HG02938 (cell line): ENCODE data around the gene RAB3B.
"Not testable (repeated sequence)": the region's sequence is repeated elsewhere in the genome, so short reads cannot be mapped to it uniquely, and the experiment has no call there.

Experiments used
- ATAC-seq: cut with Tn5 transposase; IDR thresholded peaks from one replicate; pipeline ENCODE4 v1.9.1; 2021; ENCODE audit warnings: mild to moderate bottlenecking, moderate library complexity; ENCODE audit not compliant: unreplicated experiment

The RAB3B gene

DNA sequence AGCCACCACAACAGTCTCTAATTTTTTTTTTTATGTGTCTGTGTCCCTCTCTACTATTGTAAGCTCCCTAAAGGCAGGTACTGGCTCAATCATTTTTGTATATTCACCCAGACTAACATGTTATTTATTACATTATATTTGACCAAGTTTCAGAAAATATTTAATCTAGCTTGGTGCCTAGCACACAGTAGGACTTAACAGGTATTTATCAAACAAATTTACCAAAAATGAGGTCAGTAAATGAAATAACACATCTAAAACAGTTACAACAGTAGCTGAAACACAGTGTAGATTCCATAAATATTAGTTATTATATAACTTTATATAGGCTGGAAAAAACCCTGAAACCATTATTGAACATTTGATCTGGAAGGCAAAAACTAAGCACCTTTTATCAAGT, 114.7 kb downstream of the RAB3B start:
- no peak for ATAC-seq

GRCh38 chr1:51875291-51875772, 115.2 kb downstream of the RAB3B start:
- no peak for ATAC-seq

- not testable (repeated sequence) for ATAC-seq
Observed at GRCh38 chr1:51873270-51873669, 117.2 kb downstream of the RAB3B start.

DNA sequence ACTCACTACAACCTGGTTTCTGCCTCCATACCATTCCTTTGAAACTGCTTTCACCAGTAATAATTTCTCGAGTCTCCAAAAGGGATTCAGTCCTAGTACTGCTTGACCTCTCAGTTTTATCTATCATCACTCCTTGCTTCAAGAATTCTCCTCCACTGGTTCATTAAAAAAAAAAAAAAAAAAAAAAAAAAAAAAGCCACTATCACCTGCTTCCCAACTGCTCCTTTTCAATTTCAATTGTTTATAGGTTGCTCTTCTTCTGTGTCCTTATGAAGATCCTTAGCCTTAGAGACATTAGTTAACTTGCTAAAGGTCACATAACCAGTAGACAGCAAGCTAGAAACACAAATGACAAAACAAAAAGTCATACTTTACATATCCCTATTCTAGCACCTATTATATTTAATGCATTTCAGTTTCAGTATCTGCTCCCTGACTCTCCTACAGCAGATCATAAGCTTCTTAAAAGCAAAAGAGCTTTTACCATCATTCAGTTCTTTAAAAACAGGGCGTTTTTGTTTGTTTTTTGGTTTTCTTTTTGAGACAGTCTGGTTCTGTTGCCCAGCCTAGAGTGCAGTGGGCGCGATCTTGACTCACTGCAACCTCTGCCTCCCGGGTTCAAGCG, 119.0 kb downstream of the RAB3B start:
- no peak for ATAC-seq

DNA sequence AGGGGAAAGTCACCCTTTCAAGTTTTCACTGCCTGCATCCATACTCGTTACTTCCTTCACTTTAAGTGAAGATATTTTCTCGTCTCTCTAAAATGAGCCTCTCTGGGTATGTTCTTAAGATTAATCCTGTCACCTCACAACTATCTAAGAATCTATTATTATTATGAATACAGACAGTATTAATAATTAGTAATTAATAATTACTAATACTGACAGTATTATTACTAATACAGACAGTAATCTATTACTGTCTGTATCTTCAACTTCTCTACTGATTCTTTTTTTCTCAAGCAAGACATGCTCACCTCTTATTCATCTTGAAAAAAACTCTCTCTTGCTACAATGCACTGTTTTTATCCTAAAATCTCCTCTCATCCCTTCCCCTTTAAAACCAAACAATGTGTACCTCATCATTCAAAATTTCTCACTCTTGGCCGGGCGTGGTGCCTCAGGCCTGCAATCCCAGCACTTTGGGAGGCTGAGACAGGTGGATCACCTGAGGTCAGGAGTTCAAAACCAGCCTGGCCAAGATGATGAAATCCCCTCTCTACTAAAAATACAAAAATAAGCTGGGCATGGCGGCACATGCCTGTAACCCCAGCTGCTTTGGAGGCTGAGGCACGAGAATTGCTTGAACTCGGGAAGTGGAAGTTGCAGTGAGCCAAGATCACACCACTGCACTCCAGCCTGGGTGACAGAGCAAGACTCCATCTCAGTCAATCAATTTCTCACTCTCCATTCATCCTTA, 119.7 kb downstream of the RAB3B start:
- no peak for ATAC-seq

DNA sequence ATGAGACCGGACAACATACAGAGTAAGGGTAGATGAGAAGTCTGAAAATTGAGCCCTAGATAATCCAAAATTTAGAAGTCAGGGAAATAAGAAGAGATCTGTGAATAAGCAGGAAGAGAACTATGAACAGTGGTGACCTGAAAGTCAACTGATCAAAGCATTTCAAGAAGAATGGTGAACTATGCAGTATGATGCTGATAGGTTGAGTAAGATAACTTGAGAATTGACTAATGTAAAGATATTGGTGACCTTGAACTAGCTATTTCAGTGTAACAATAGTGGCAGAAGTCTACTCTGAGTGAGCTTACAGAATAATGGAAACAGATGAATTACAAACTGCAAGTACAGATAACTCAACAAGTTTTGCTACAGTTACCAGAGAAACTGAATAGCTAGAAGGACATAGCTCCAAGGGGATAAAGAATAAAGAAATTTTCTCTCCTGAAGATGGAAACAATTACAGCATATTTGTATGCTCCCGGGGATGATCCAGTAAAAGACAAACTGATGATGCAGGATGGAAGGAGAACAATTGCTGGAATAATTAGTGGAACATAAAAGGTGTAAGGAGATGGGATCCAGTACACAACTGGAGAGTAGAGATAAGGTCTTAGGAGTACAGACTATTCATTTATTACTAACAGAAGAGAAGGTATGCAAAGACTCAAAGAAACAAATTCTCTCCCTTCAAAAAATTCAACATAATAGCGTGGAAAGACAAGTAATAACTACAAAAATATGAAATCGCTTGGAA, 122.8 kb downstream of the RAB3B start:
- no peak for ATAC-seq

DNA sequence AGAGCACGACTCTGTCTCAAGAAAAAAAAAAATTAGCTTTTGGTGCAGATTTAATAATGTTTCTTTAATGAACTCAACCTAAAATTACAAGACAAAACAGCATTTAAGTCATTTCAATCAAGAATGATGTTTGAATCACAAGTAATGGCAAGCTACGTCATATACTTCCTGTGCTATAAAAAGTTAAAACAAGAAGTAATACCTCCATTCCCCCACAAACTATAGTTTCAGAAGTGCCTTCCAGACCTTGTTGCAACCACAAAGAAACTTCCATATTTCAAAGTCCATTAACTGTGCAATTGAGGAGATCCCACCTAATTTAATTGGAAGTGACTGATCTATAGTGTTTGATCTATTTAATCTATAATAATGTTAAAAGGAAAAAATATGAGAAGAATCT, 127.1 kb downstream of the RAB3B start:
- ATAC-seq, result peak; percentile 59

- no peak for ATAC-seq
Observed at GRCh38 chr1:51861669-51862068, 128.8 kb downstream of the RAB3B start.

- ATAC-seq, result no peak
Observed at GRCh38 chr1:51859735-51860134, 130.8 kb downstream of the RAB3B start.

DNA sequence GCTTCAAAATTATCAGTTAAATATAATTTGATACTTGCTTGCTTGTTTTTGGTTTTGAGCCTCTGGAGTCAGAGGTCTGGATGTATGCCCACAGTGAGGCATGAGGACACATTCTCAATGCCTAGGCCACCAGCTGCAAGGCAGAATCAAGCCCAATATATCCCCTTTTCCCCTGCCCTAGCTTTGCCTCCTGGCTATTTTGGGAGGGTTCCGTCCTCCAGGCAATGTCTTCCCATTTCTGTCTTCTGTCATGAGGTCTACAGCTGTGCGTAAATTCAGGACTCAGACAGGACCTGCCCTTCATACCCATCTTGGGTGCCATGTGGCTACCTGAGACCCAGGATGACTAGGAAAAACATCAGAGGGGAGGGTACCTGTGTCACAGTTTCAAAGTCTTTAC, 131.2 kb downstream of the RAB3B start:
- ATAC-seq, result no peak

- no peak for ATAC-seq
Observed at GRCh38 chr1:51858892-51859291, 131.6 kb downstream of the RAB3B start.
